CD4-positive, alpha-beta T cell treated with Interferon gamma for 1 hour (primary cell): ENCODE results near the gene PCNX3.

Experiments used
- DNase-seq: peaks from one replicate; pipeline ENCODE4 v3.0.0-alpha.2; 2020

Gene PCNX3

GRCh38 chr11:65599216-65599954 is 16.2 kb upstream of the PCNX3 start:
- no peak for DNase-seq

GRCh38 chr11:65599955-65600246 is 15.7 kb upstream of the PCNX3 start:
- DNase-seq = no peak

GRCh38 chr11:65604258-65604657 is 11.3 kb upstream of the PCNX3 start:
- no peak for DNase-seq

GRCh38 chr11:65606876-65607613 is 8.5 kb upstream of the PCNX3 start:
- DNase-seq = no peak

- DNase-seq = no peak
Measured at GRCh38 chr11:65607614-65608426, 7.8 kb upstream of the PCNX3 start.

- DNase-seq = no peak
Measured at GRCh38 chr11:65609229-65609628, 6.3 kb upstream of the PCNX3 start.

- no peak for DNase-seq
Measured at GRCh38 chr11:65609665-65610064, 5.9 kb upstream of the PCNX3 start.

- no peak for DNase-seq
Measured at GRCh38 chr11:65610404-65610803, 5.2 kb upstream of the PCNX3 start.

- peak; percentile 56 for DNase-seq
Measured at GRCh38 chr11:65611028-65611757, 4.4 kb upstream of the PCNX3 start.

- DNase-seq = no peak
Measured at GRCh38 chr11:65611758-65612603, 3.6 kb upstream of the PCNX3 start.

- DNase-seq = no peak
Measured at GRCh38 chr11:65612691-65613090, 2.9 kb upstream of the PCNX3 start.

GRCh38 chr11:65613091-65613928 is 2.3 kb upstream of the PCNX3 start:
- DNase-seq = no peak

GRCh38 chr11:65615950-65616574 is 486 bp downstream of the PCNX3 start:
- DNase-seq = peak; percentile 43

- DNase-seq = no peak
Measured at GRCh38 chr11:65616575-65617001, 1.0 kb downstream of the PCNX3 start.

GRCh38 chr11:65617136-65617850 is 1.7 kb downstream of the PCNX3 start:
- DNase-seq = no peak

GRCh38 chr11:65617990-65618751 is 2.6 kb downstream of the PCNX3 start:
- no peak for DNase-seq

- DNase-seq = no peak
Measured at GRCh38 chr11:65618763-65619162, 3.2 kb downstream of the PCNX3 start.

GRCh38 chr11:65619281-65619928 is 3.8 kb downstream of the PCNX3 start:
- no peak for DNase-seq

GRCh38 chr11:65620666-65621065 is 5.1 kb downstream of the PCNX3 start:
- no peak for DNase-seq
